ENCODE data around the gene C10orf71.

GRCh38 chr10:49318755-49319154 is 19.8 kb downstream of the C10orf71 start:
- no peak for TF ChIP-seq CTCF (IDR thresholded peaks at IDR 0.05)
- no peak for TF ChIP-seq POLR2AphosphoS5 (IDR thresholded peaks at IDR 0.05)
